NCI-H1694 (cell line): ENCODE data around the gene FARS2.

Source experiments
- DNase-seq: peaks from one replicate; lab custom pipeline; 2025; lab: John Stamatoyannopoulos, UW

The FARS2 gene

DNA sequence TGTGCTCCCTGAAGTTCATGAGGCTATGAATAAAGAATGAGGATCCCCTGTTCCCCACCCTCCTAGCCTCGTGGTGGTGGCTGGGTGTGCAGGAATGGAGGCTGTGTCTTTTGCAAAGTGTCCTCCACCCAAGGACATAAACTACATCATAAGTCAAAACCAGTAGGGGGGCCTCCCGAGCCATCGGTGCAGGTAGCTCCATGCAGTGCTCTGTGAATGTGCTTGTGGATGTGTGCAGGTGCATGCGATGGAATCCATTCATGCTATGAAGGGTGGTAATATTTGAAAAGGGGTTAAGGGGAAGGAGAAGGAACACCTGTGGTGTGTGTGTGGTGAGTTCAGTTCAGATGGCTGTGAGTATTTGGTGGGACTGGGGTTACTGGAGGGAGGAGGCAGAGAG lies 548.1 kb downstream of the FARS2 start:
- no peak for DNase-seq

DNA sequence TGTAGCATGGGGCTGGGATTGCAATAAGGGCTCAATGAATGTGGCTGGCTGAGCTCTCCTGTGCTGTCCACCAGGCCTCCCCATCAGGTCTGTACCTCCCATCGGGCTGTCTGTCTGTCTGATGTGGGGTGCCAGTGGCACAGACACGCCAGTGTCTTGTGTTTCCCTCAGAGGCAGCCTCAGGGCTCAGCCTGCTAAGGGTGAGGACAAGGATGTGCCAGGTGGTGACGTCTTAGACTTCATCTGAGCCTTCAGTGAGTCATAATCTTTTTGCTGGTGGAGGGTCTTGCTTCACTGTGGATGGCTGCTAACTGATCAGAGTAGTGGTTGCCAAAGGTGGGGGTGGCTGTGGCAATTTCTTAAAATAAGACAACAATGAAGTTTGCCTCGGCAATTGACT lies 550.7 kb downstream of the FARS2 start:
- DNase-seq, result no peak

DNA sequence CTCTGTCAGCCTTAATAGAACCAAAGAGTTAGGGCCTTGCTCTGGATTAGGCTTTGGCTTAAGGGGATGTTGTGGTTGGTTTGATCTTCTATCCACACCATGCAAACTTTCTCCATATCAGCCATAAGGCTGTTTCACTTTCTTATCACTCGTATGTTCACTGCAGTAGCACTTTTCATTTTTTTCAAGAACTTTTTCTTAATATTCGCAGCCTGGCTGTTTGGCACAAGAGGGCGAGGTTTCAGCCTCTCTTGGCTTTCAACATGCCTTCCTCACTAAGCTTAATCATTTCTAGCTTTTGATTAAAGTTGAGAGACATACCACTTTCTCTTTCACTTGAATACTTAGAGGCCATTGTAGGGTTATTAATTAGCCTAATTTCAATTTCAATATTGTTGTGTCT lies 552.3 kb downstream of the FARS2 start:
- DNase-seq, result no peak

DNA sequence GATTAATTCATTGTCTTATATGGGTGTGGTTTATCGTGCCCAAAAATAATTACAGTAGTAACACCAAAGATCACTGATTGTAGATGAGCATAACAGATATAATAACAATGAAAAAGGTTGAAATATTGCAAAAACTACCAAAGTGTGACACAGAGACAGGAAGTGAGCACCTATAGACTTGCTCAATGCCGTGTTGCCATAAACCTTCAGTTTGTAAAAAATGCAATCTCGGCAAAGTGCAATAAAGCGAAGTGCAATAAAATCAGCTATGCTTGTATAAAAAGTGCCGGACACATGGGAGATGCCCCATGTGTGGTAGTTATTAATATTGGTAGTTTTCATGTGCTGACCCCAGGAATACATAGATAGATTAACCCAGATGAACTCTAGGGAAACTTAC lies 552.8 kb downstream of the FARS2 start:
- DNase-seq, result no peak

DNA sequence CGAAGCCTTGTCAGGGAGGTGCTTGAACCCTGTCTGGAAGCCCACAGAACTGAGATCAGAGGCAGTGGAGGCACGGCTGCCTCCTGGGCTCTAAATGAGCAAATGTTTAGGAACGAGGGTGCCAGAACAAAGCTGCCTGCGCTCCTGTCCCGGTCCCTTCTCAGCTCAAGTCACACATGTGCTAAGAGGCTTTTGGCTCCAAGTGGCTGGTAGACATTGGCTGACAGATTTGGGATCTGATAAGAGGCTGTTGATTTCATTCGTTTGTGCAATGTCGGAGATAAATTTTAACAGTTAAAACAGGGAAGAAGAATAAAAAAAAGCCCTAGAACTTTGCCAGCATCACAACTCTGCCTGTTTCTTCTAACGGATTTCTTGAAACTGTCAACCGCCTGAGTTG lies 553.6 kb downstream of the FARS2 start:
- no peak for DNase-seq

DNA sequence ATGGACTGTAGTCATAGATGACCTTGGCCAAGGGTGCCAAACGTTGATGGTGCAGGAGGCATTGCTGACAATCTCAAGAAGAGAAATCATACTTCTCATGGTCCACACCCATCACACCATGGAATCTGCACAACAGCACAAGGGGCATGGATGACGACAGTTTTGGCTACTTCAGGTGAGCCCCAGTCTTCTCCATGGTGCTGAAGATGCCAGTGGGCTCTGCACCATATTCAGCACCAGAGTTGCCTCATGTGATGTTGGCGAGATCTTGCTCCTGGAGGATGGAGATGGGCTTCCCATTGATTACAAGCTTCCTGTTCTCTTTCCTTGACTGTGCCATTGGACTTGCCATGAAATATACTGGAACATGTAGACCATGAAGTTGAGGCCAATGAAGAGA lies 556.6 kb downstream of the FARS2 start:
- no peak for DNase-seq

DNA sequence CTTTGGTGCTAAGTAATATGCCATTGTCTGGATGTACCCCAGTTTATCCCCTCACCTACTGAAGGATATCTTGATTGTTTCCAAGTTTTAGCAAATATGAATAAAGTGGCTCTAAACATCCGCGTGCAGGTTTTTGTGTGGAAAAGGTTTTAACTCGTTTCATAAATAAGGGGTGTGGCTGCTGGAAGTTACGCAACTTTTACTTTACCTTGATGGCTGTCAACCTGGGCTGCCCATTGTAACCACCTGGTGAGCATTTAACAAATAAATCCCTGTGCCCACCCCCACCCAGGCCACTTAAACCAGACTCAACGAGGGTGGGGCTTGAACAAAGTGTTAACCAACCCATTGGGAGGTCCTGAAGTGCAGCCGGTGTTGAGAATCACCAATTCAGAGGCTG lies 557.6 kb downstream of the FARS2 start:
- no peak for DNase-seq
